Left renal cortex interstitium (tissue), 4 donors: Measurements from ENCODE around the gene OR8A1. TPM values are rescaled to one million over a fixed set of nuclear protein-coding genes. Genes with fewer than 3 reads are reported as not detected.
"Not testable (repeated sequence)": the region's sequence is repeated elsewhere in the genome, so short reads cannot be mapped to it uniquely, and the experiment has no call there.

ENCODE experiments used
- DNase-seq, 4 donors: peaks; one replicate each; pipeline ENCODE4 v3.0.0-alpha.2; 2013; ENCODE audit warnings: low read depth in 4 of 4, low spot score in 2 of 4, missing footprints in 1 of 4
- polyA plus RNA-seq, 4 donors: library from polyadenylated mRNA; unstranded; fragments of 120-200 nt; gene quantifications; one replicate each; pipeline ENCODE4 v1.2.1, GENCODE V29; 2013; ENCODE audit not compliant: insufficient read length in 4 of 4

Gene OR8A1
- polyA plus RNA-seq, 4 donors = 0.03 TPM; not detected in 2

- no peak for DNase-seq
These were observed 21.6 kb downstream of the OR8A1 start for GRCh38 chr11:124591430-124591829.

GRCh38 chr11:124592627-124593026 is 22.8 kb downstream of the OR8A1 start:
- no peak for DNase-seq

GRCh38 chr11:124595302-124595701 is 25.5 kb downstream of the OR8A1 start:
- DNase-seq = no peak

GRCh38 chr11:124597626-124598025 is 27.8 kb downstream of the OR8A1 start:
- no peak for DNase-seq

- no peak for DNase-seq
These were observed 31.0 kb downstream of the OR8A1 start for GRCh38 chr11:124600621-124601320.

GRCh38 chr11:124602193-124602592 is 32.4 kb downstream of the OR8A1 start:
- no peak for DNase-seq

GRCh38 chr11:124602723-124603122 is 32.9 kb downstream of the OR8A1 start:
- not testable (repeated sequence) for DNase-seq

- DNase-seq = no peak
These were observed 35.9 kb downstream of the OR8A1 start for GRCh38 chr11:124605719-124606118.

- no peak for DNase-seq
These were observed 38.4 kb downstream of the OR8A1 start for GRCh38 chr11:124608147-124608546.

GRCh38 chr11:124610295-124610694 is 40.5 kb downstream of the OR8A1 start:
- DNase-seq = no peak

GRCh38 chr11:124611064-124611463 is 41.3 kb downstream of the OR8A1 start, which contains the start of gene PANX3:
Gene PANX3, plus strand, starts transcription at chr11:124611428. Its CDS starts 129 bp downstream, at chr11:124611557.
- no peak for DNase-seq

GRCh38 chr11:124612045-124612444 is 42.2 kb downstream of the OR8A1 start:
- DNase-seq = no peak

- no peak for DNase-seq
These were observed 42.9 kb downstream of the OR8A1 start for GRCh38 chr11:124612567-124613246.

GRCh38 chr11:124618863-124619262 is 49.1 kb downstream of the OR8A1 start:
- DNase-seq = no peak

Other genes with a start within 250 kb of the OR8A1 start
- not detected for gene OR8D2, start 249.8 kb upstream of the OR8A1 start, polyA plus RNA-seq
- not detected for gene OR8B2, start 185.5 kb upstream of the OR8A1 start, polyA plus RNA-seq
- gene OR8B3, start 171.0 kb upstream of the OR8A1 start, polyA plus RNA-seq = not detected
- gene OR8B4, start 145.1 kb upstream of the OR8A1 start, polyA plus RNA-seq = not detected
- gene OR8B8, start 124.3 kb upstream of the OR8A1 start, polyA plus RNA-seq = under 1 TPM in 2 of 4 donors, not detected in 2; 0.03 to 0.07 TPM
- gene OR8B12, start 26.3 kb upstream of the OR8A1 start, polyA plus RNA-seq = not detected
- gene PANX3, start 41.4 kb downstream of the OR8A1 start, polyA plus RNA-seq = not detected
- gene TBRG1, start 52.9 kb downstream of the OR8A1 start, polyA plus RNA-seq = 10 to 100 TPM; 25.7 to 42.6 (median 32.0) TPM
- gene SIAE, start 103.7 kb downstream of the OR8A1 start, polyA plus RNA-seq = 10 to 100 TPM; 28.2 to 35.3 (median 32.1) TPM
- 10 to 100 TPM; 18.3 to 24.0 (median 20.2) TPM for gene SPA17, start 103.9 kb downstream of the OR8A1 start, polyA plus RNA-seq
- 10 to 100 TPM; 13.9 to 27.5 (median 20.9) TPM for gene NRGN, start 169.9 kb downstream of the OR8A1 start, polyA plus RNA-seq
- gene VSIG2, start 182.3 kb downstream of the OR8A1 start, polyA plus RNA-seq = 10 to 100 TPM in 1 of 4 donors, 1 to 10 TPM in 3; 5.3 to 10.7 (median 8.7) TPM
- 10 to 100 TPM; 61.9 to 73.2 (median 72.7) TPM for gene ESAM, start 192.3 kb downstream of the OR8A1 start, polyA plus RNA-seq
- 10 to 100 TPM; 24.3 to 47.6 (median 33.8) TPM for gene MSANTD2, start 230.4 kb downstream of the OR8A1 start, polyA plus RNA-seq